HEK293 (cell line): ENCODE results near the gene UMOD.

Experiments used
- CTCF ChIA-PET: fragments of 350-600 bp; formaldehyde crosslinking; extraction: SDS; loops from one replicate; lab custom pipeline; 2021; ENCODE audit warnings: antibody characterized with exemption; lab: Yijun Ruan, JAX
- POLR2A ChIA-PET: fragments of 300-600 bp; formaldehyde crosslinking; extraction: SDS; loops from one replicate; lab custom pipeline; 2020; ENCODE audit warnings: antibody characterized with exemption, inconsistent platforms; lab: Yijun Ruan, JAX
- H3K27ac ChIP-seq: fragments of 200-500 bp; sonication (Bioruptor generic); 2 replicates; pipeline ENCODE4 v1.5.1; 2014; ENCODE audit warnings: low read depth, low read length, control low read depth, inconsistent platforms; ENCODE audit errors: extremely low read depth
- H3K36me3 ChIP-seq, 2 experiments: fragments of 200-500 bp in 1 of 2; sonication (Bioruptor generic) in 1 of 2; 1 replicate in 1 of 2; 2 replicates in 1 of 2; pipeline ENCODE4 v1.5.1; 2014 to 2017; ENCODE audit warnings: inconsistent platforms in 2 of 2, low read length in 2 of 2; ENCODE audit not compliant: control insufficient read depth in 2 of 2, insufficient read depth in 1 of 2
- H3K4me1 ChIP-seq: fragments of 200-500 bp; sonication (Bioruptor generic); 2 replicates; pipeline ENCODE4 v1.5.1; 2014; ENCODE audit warnings: mild to moderate bottlenecking, low read length, inconsistent platforms; ENCODE audit not compliant: control insufficient read depth, insufficient read depth
- H3K4me3 ChIP-seq: 2 replicates; pipeline ENCODE4 v1.5.1; 2011; ENCODE audit warnings: low read depth, mild to moderate bottlenecking, control low read depth, low read length, moderate library complexity
- H3K9me3 ChIP-seq: fragments of 200-500 bp; sonication (Bioruptor generic); 2 replicates; pipeline ENCODE4 v1.5.1; 2014; ENCODE audit warnings: low read depth, low read length, inconsistent platforms; ENCODE audit not compliant: control insufficient read depth, insufficient read depth
- KLF9 ChIP-seq: fragments of 450-650 bp; formaldehyde crosslinking; IDR thresholded peaks from 2 replicates; pipeline ENCODE4 v1.5.1; 2016; ENCODE audit warnings: missing biosample characterization, missing genetic modification characterization, low read depth
- OVOL3 ChIP-seq: fragments of 450-650 bp; formaldehyde crosslinking; IDR thresholded peaks from 2 replicates; pipeline ENCODE4 v1.5.1; 2016; ENCODE audit warnings: missing biosample characterization, missing genetic modification characterization
- PRDM2 ChIP-seq: fragments of 450-650 bp; formaldehyde crosslinking; IDR thresholded peaks from 2 replicates; pipeline ENCODE4 v1.5.1; 2016; ENCODE audit warnings: missing biosample characterization, missing genetic modification characterization, borderline replicate concordance
- SALL2 ChIP-seq: fragments of 450-650 bp; formaldehyde crosslinking; IDR thresholded peaks from 2 replicates; pipeline ENCODE4 v1.5.0; 2017; ENCODE audit warnings: missing biosample characterization, mild to moderate bottlenecking, missing genetic modification characterization, borderline replicate concordance
- SP3 ChIP-seq: fragments of 450-650 bp; formaldehyde crosslinking; IDR thresholded peaks from 2 replicates; pipeline ENCODE4 v1.5.1; 2016; ENCODE audit warnings: missing biosample characterization, missing genetic modification characterization
- TRIM28 ChIP-seq: IDR thresholded peaks from 2 replicates; pipeline ENCODE4 v1.6.1; 2011; ENCODE audit warnings: low read length, control low read depth, borderline replicate concordance
- ZBTB17 ChIP-seq: fragments of 450-650 bp; formaldehyde crosslinking; IDR thresholded peaks from 2 replicates; pipeline ENCODE4 v1.5.1; 2016; ENCODE audit warnings: missing biosample characterization, missing genetic modification characterization
- ZBTB48 ChIP-seq: fragments of 450-650 bp; formaldehyde crosslinking; IDR thresholded peaks from 2 replicates; pipeline ENCODE4 v1.5.1; 2016; ENCODE audit warnings: missing biosample characterization, missing genetic modification characterization
- ZFP41 ChIP-seq: fragments of 450-650 bp; formaldehyde crosslinking; IDR thresholded peaks from 2 replicates; pipeline ENCODE4 v1.5.1; 2016; ENCODE audit warnings: missing biosample characterization, missing genetic modification characterization, borderline replicate concordance
- ZIC2 ChIP-seq: fragments of 450-650 bp; formaldehyde crosslinking; IDR thresholded peaks from 2 replicates; pipeline ENCODE4 v1.5.1; 2016; ENCODE audit warnings: missing biosample characterization, missing genetic modification characterization
- ZNF138 ChIP-seq: fragments of 450-650 bp; formaldehyde crosslinking; IDR thresholded peaks from 2 replicates; pipeline ENCODE4 v1.5.1; 2016; ENCODE audit warnings: missing biosample characterization, missing genetic modification characterization, borderline replicate concordance
- ZNF23 ChIP-seq: fragments of 450-650 bp; formaldehyde crosslinking; IDR thresholded peaks from 2 replicates; pipeline ENCODE4 v1.5.1; 2016; ENCODE audit warnings: missing biosample characterization, missing genetic modification characterization, borderline replicate concordance
- ZNF24 ChIP-seq: fragments of 450-650 bp; formaldehyde crosslinking; IDR thresholded peaks from 2 replicates; pipeline ENCODE4 v1.5.1; 2016; ENCODE audit warnings: missing biosample characterization, missing genetic modification characterization
- ZNF521 ChIP-seq: fragments of 450-650 bp; formaldehyde crosslinking; IDR thresholded peaks from 2 replicates; pipeline ENCODE4 v1.5.1; 2017; ENCODE audit warnings: missing biosample characterization, mild to moderate bottlenecking, missing genetic modification characterization
- ZNF549 ChIP-seq: fragments of 450-650 bp; IDR thresholded peaks from 2 replicates; pipeline ENCODE4 v1.5.1; 2018; ENCODE audit warnings: missing biosample characterization, missing genetic modification characterization, mild to moderate bottlenecking, inconsistent platforms, moderate library complexity
- ZNF561 ChIP-seq: fragments of 450-650 bp; IDR thresholded peaks from 2 replicates; pipeline ENCODE4 v1.5.1; 2018; ENCODE audit warnings: missing biosample characterization, missing genetic modification characterization, borderline replicate concordance
- ZNF580 ChIP-seq: fragments of 450-650 bp; formaldehyde crosslinking; IDR thresholded peaks from 2 replicates; pipeline ENCODE4 v1.5.1; 2016; ENCODE audit warnings: missing biosample characterization, missing genetic modification characterization
- ZNF621 ChIP-seq: fragments of 450-650 bp; formaldehyde crosslinking; IDR thresholded peaks from 2 replicates; pipeline ENCODE4 v1.5.1; 2017; ENCODE audit warnings: missing biosample characterization, missing genetic modification characterization
- ZNF664 ChIP-seq: fragments of 450-650 bp; formaldehyde crosslinking; IDR thresholded peaks from 2 replicates; pipeline ENCODE4 v1.5.1; 2016; ENCODE audit warnings: missing biosample characterization, missing genetic modification characterization
- TF ChIP-seq, protein P1 (sequence below): fragments of 450-650 bp; formaldehyde crosslinking; IDR thresholded peaks from 2 replicates; pipeline ENCODE4 v1.5.1; 2016; ENCODE audit warnings: missing biosample characterization, missing genetic modification characterization
- TF ChIP-seq, protein P2 (sequence below): fragments of 450-650 bp; formaldehyde crosslinking; IDR thresholded peaks from 2 replicates; pipeline ENCODE4; 2016; ENCODE audit warnings: missing biosample characterization, missing genetic modification characterization
- TF ChIP-seq, protein P3 (sequence below): fragments of 450-650 bp; formaldehyde crosslinking; optimal IDR thresholded peaks from 2 replicates; pipeline ENCODE3; 2016; ENCODE audit warnings: missing biosample characterization, mild to moderate bottlenecking, missing genetic modification characterization

UMOD gene

GRCh38 chr16:20382202-20382948 is 29.9 kb upstream of the UMOD start:
- ChIA-PET CTCF (interaction anchor here (0.6 to 6.5 kb wide), 12 partner anchors 9 to 842 kb away, joined by 3 to 99 read pairs (median 4); no protein-coding TSS in a partner anchor), POLR2A (no interaction called here)
- H3K4me1 ChIP-seq, result no peaks in the 10 kb centered on the region
- no peak overlapping the region for H3K27ac ChIP-seq
- no peak overlapping the region for H3K4me3 ChIP-seq
- no peaks in the 10 kb centered on the region for H3K36me3 ChIP-seq
- TF ChIP-seq ZBTB48, result no peak
- TF ChIP-seq PRDM2 (tag by site-specific recombination), result no peak
- no peak for TF ChIP-seq SALL2 (tag by site-specific recombination)
- no peak for TF ChIP-seq ZNF23 (tag by site-specific recombination)
- TF ChIP-seq ZIC2, result no peak
- no peak for TF ChIP-seq KLF9 (tag by site-specific recombination)
- no peak for TF ChIP-seq TRIM28
- H3K9me3 ChIP-seq, result no peaks in the 10 kb centered on the region

- Histone ChIP-seq H3K36me3 (no peaks in the 10 kb centered on the region), H3K4me3 (no peak overlapping the region), H3K9me3 (no peaks in the 10 kb centered on the region), H3K4me1 (no peaks in the 10 kb centered on the region), H3K27ac (no peak overlapping the region)
- POLR2A ChIA-PET, result no interaction called here
- CTCF ChIA-PET, result interaction anchor here (1.0 kb wide), 1 partner anchor 473 kb away, joined by 4 read pairs; no protein-coding TSS in a partner anchor
- no peak for TF ChIP-seq ZNF664 (tag by site-specific recombination)
- no peak for TF ChIP-seq ZNF138
- TF ChIP-seq, protein P1, sequence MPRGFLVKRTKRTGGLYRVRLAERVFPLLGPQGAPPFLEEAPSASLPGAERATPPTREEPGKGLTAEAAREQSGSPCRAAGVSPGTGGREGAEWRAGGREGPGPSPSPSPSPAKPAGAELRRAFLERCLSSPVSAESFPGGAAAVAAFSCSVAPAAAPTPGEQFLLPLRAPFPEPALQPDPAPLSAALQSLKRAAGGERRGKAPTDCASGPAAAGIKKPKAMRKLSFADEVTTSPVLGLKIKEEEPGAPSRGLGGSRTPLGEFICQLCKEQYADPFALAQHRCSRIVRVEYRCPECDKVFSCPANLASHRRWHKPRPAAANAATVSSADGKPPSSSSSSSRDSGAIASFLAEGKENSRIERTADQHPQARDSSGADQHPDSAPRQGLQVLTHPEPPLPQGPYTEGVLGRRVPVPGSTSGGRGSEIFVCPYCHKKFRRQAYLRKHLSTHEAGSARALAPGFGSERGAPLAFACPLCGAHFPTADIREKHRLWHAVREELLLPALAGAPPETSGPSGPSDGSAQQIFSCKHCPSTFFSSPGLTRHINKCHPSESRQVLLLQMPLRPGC (tag by site-specific recombination), result no peak
- TF ChIP-seq, protein P2, sequence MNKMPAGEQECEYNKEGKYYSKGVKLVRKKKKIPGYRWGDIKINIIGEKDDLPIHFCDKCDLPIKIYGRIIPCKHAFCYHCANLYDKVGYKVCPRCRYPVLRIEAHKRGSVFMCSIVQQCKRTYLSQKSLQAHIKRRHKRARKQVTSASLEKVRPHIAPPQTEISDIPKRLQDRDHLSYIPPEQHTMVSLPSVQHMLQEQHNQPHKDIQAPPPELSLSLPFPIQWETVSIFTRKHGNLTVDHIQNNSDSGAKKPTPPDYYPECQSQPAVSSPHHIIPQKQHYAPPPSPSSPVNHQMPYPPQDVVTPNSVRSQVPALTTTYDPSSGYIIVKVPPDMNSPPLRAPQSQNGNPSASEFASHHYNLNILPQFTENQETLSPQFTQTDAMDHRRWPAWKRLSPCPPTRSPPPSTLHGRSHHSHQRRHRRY, result no peak
- TF ChIP-seq ZNF521 (tag by site-specific recombination), result no peak
- no peak for TF ChIP-seq ZNF24 (tag by site-specific recombination)
- TF ChIP-seq OVOL3 (tag by site-specific recombination), result no peak
- no peak for TF ChIP-seq ZNF621 (tag by site-specific recombination)
- no peak for TF ChIP-seq ZBTB17 (tag by site-specific recombination)
- TF ChIP-seq ZFP41 (tag by site-specific recombination), result no peak
- TF ChIP-seq, protein P3, sequence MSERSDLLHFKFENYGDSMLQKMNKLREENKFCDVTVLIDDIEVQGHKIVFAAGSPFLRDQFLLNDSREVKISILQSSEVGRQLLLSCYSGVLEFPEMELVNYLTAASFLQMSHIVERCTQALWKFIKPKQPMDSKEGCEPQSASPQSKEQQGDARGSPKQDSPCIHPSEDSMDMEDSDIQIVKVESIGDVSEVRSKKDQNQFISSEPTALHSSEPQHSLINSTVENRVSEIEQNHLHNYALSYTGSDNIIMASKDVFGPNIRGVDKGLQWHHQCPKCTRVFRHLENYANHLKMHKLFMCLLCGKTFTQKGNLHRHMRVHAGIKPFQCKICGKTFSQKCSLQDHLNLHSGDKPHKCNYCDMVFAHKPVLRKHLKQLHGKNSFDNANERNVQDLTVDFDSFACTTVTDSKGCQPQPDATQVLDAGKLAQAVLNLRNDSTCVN, result no peak
- TF ChIP-seq ZNF549, result no peak
- TF ChIP-seq SP3 (tag by site-specific recombination), result no peak
- no peak for TF ChIP-seq ZNF561
- no peak for TF ChIP-seq ZNF580 (tag by site-specific recombination)
Observed at GRCh38 chr16:20380782-20381181, 28.3 kb upstream of the UMOD start.
